ENCODE results near the gene OR4X1. TPM values are rescaled to one million over a fixed set of nuclear protein-coding genes. Genes with fewer than 3 reads are reported as not detected.
"Not testable (repeated sequence)": the region's sequence is repeated elsewhere in the genome, so short reads cannot be mapped to it uniquely, and the experiment has no call there.

Gene OR4X1, protein sequence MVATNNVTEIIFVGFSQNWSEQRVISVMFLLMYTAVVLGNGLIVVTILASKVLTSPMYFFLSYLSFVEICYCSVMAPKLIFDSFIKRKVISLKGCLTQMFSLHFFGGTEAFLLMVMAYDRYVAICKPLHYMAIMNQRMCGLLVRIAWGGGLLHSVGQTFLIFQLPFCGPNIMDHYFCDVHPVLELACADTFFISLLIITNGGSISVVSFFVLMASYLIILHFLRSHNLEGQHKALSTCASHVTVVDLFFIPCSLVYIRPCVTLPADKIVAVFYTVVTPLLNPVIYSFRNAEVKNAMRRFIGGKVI
- not detected for total RNA-seq

DNA sequence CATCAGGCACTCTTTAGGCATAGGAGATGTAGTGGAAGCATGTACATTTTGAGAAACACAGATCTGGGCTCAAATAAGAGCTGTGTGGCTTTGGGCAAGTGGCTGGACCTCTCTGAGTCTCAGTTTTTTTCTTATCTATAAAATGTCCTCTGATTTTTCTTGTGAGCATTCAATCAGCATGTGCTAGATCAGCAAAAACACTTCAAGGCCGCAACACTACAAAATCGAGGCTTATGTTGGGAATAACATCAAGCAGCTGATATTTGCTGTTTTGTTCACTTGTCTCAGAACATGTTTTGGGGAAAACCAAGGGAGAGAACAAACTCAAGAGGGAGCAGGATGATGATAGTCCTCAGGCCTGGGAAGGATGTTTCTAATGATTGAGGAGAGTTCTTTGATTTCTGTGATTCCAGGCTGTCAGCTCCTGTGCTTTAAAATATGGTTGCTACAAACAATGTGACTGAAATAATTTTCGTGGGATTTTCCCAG lies at the start of gene OR4X1:
Gene OR4X1, plus strand, starts transcription at position 439 of the 489 bp plus-strand sequence. Its CDS starts 0 bp downstream, at position 439.
- WGBS, 2 donors, result 33% methylated on average over 3 of the region's 3 CpGs
- Histone ChIP-seq H3K27me3 (no peaks in the 10 kb centered on the region), H3K9me3 (no peaks in the 10 kb centered on the region)

DNA sequence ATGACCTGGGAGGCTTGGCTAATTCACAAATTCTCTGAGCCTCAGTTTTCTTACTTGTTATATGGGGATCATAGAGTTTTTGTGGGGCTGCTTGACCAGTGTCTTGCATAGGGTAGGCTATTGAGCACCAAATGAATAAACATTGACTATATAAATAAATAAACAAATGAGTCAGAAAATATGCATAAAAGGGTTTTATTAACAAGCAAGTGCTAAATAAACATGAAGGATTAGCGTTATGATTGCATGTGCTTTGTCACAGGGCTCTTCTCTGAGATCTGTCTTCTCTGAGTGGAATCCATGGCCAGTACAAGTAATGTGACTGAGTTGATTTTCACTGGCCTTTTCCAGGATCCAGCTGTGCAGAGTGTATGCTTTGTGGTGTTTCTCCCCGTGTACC lies 47.2 kb upstream of the OR4X1 start, which contains the start of gene OR4B1:
Gene OR4B1, plus strand, starts transcription at position 301 of the 400 bp plus-strand sequence. Its CDS starts 0 bp downstream, at position 301.
- ATAC-seq (ENCODE audit: low FRiP score in 2 of 2) (no peak), DNase-seq (no peak)
- no peak within 1 kb of the TSS for H3K4me3 ChIP-seq
- no peaks in the 10 kb centered on the region for H3K36me3 ChIP-seq
- H3K27me3 ChIP-seq, result no peaks in the 10 kb centered on the region
- WGBS, 2 donors, result 84 to 87% methylated on average over 2 of the region's 2 CpGs
- TF ChIP-seq, protein P1, sequence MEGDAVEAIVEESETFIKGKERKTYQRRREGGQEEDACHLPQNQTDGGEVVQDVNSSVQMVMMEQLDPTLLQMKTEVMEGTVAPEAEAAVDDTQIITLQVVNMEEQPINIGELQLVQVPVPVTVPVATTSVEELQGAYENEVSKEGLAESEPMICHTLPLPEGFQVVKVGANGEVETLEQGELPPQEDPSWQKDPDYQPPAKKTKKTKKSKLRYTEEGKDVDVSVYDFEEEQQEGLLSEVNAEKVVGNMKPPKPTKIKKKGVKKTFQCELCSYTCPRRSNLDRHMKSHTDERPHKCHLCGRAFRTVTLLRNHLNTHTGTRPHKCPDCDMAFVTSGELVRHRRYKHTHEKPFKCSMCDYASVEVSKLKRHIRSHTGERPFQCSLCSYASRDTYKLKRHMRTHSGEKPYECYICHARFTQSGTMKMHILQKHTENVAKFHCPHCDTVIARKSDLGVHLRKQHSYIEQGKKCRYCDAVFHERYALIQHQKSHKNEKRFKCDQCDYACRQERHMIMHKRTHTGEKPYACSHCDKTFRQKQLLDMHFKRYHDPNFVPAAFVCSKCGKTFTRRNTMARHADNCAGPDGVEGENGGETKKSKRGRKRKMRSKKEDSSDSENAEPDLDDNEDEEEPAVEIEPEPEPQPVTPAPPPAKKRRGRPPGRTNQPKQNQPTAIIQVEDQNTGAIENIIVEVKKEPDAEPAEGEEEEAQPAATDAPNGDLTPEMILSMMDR (IDR thresholded peaks at IDR 0.05), result no peak
- TF ChIP-seq EP300 (IDR thresholded peaks at IDR 0.05), result no peak
- no peak for TF ChIP-seq POLR2AphosphoS5 (IDR thresholded peaks at IDR 0.05)
- TF ChIP-seq POLR2A (IDR thresholded peaks at IDR 0.05), result no peak
- H3K4me1 ChIP-seq, result no peaks in the 10 kb centered on the region
- no peak within 1 kb of the TSS for H3K27ac ChIP-seq
- H3K9me3 ChIP-seq, result no peaks in the 10 kb centered on the region

More for the DNA sequence above, at the start of gene OR4X1:
- DNase-seq, result no peak
- Histone ChIP-seq H3K27ac (no peak within 1 kb of the TSS), H3K36me3 (no peaks in the 10 kb centered on the region), H3K4me1 (no peaks in the 10 kb centered on the region), H3K4me3 (no peak within 1 kb of the TSS)
- ATAC-seq (ENCODE audit: low FRiP score in 2 of 2), result no peak
- TF ChIP-seq EP300 (IDR thresholded peaks at IDR 0.05) (no peak), POLR2AphosphoS5 (IDR thresholded peaks at IDR 0.05) (no peak), POLR2A (IDR thresholded peaks at IDR 0.05) (no peak)
- TF ChIP-seq, protein P1 (IDR thresholded peaks at IDR 0.05), result no peak

DNA sequence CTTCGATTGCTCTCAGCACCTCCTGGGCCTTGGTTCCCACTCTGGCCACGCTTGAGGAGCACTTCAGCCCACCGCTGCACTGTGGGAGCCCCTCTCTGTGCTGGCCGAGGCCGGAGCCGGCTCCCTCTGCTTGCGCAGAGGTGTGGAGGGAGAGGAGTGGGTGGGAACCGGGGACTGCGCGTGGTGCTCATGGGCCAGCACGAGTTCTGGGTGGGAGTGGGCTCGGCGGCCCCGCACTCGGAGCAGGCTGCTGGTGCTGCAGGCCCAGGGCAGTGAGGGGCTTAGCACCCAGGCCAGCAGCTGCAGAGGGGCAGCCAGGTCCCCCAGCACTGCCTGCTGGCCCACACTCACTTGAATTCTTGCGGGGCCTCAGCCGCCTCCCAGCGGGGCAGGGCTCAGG lies 34.9 kb upstream of the OR4X1 start:
- TF ChIP-seq EP300 (IDR thresholded peaks at IDR 0.05) (no peak), POLR2A (IDR thresholded peaks at IDR 0.05) (no peak), POLR2AphosphoS5 (IDR thresholded peaks at IDR 0.05) (no peak)
- TF ChIP-seq, protein P1 (IDR thresholded peaks at IDR 0.05), result no peak
- 73 to 89% methylated on average over 5 to 9 of the region's 18 CpGs for WGBS, 2 donors
- Histone ChIP-seq H3K4me1 (no peaks in the 10 kb centered on the region), H3K4me3 (no peak overlapping the region), H3K9me3 (peaks cover 0 to 11% (median 2%) of the 10 kb centered on the region in 4 donors), H3K27me3 (no peaks in the 10 kb centered on the region), H3K27ac (no peak overlapping the region), H3K36me3 (no peaks in the 10 kb centered on the region)
- DNase-seq, result peak in 1 of 2 donors; percentile 74
- ATAC-seq (ENCODE audit: low FRiP score in 2 of 2), result peak in 1 of 2 donors; percentile 51

DNA sequence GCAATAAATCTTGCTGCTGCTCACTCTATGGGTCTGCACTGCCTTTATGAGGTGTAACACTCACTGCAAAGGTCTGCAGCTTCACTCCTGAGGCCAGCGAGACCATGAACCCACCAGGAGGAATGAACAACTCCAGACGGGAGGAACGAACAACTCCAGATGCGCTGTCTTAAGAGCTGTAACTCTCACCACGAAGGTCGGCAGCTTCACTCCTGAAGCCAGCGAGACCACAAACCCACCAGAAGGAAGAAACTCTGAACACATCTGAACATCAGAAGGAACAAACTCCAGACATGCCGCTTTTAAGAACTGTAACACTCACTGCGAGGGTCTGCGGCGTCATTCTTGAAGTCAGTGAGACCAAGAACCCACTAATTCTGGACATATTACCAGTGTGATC lies 33.6 kb upstream of the OR4X1 start:
- WGBS, 2 donors, result 91 to 92% methylated on average over 11 of the region's 11 CpGs
- not testable (repeated sequence) for ATAC-seq (ENCODE audit: low FRiP score in 2 of 2); H3K27ac ChIP-seq; H3K4me1 ChIP-seq; H3K27me3 ChIP-seq; DNase-seq; H3K36me3 ChIP-seq; H3K4me3 ChIP-seq
- H3K9me3 ChIP-seq, result peaks cover 0 to 11% (median 2%) of the 10 kb centered on the region in 4 donors

DNA sequence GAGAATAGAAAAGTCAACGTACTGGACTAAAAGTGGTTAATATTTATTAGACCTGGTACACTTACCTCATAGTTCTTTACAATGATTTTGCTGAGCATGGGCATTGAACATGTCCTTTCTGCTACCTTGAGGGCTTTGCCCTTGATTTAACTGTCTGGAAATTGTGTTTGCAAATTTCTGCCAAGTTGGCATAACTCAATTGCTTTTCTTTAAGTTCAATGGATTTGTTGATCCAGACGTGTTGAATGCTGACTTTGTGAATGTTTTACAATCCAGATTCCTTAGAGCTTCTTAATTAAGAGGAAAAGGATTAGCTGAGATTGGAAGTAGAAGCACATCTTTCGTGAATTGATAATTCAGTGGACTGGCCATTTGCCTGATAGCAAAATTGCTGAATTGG lies 25.9 kb upstream of the OR4X1 start:
- Histone ChIP-seq H3K4me3 (no peak overlapping the region), H3K36me3 (no peaks in the 10 kb centered on the region), H3K27me3 (no peaks in the 10 kb centered on the region), H3K9me3 (no peaks in the 10 kb centered on the region), H3K27ac (no peak overlapping the region), H3K4me1 (no peaks in the 10 kb centered on the region)
- no peak for ATAC-seq (ENCODE audit: low FRiP score in 2 of 2)
- DNase-seq, result no peak
- TF ChIP-seq POLR2AphosphoS5 (IDR thresholded peaks at IDR 0.05) (no peak), POLR2A (IDR thresholded peaks at IDR 0.05) (no peak), EP300 (IDR thresholded peaks at IDR 0.05) (no peak)
- TF ChIP-seq, protein P1 (IDR thresholded peaks at IDR 0.05), result no peak
- WGBS, 2 donors, result 30 to 37% methylated on average over 3 of the region's 3 CpGs
